C4-2B (cell line): ENCODE results near the gene A1CF.

Experiments
- H3K27ac ChIP-seq: fragments of 450-650 bp; 2 replicates; pipeline ENCODE4 v1.5.1; 2017
- CTCF ChIP-seq: fragments of 450-650 bp; conservative IDR thresholded peaks from 2 replicates; pipeline ENCODE4 v1.5.1; 2017; ENCODE audit warnings: mild to moderate bottlenecking
- ZFX ChIP-seq: fragments of 450-650 bp; IDR thresholded peaks from 2 replicates; pipeline ENCODE4 v1.6.1; 2017

The A1CF gene

GRCh38 chr10:50807851-50808776, 77.3 kb downstream of the A1CF start:
- TF ChIP-seq ZFX, result no peak
- no peak for TF ChIP-seq CTCF
- no peak overlapping the region for H3K27ac ChIP-seq

DNA sequence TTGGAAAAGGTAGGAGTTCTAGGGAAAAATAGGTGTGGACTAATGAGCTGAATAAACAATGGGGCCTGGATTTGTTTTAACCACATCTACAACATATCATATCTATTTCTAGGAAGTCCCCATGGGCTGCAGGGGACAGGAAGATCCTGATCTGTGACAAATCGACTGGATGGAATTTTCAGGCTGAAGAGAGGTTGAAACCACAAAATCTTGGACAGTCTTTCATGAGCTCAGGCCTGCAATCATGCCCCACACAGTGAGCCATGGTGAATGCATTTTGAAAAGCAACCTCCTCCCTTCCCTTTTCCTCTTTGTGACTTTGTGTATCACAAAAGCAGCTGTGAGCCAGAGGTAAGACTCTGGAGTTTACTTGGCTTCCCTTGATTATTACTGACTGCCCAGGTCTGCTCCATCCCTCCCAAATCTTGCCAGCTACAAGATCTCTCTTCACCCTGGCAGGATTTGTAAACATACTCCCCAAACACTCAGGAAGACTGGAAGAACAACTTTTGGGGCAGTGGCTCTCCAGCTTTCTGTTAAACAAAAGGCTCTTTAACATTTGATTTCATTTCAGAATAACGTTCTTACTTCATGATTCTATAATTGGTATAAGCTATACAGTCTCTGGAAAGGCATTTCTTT, 79.3 kb downstream of the A1CF start:
- TF ChIP-seq ZFX, result no peak
- no peak for TF ChIP-seq CTCF

DNA sequence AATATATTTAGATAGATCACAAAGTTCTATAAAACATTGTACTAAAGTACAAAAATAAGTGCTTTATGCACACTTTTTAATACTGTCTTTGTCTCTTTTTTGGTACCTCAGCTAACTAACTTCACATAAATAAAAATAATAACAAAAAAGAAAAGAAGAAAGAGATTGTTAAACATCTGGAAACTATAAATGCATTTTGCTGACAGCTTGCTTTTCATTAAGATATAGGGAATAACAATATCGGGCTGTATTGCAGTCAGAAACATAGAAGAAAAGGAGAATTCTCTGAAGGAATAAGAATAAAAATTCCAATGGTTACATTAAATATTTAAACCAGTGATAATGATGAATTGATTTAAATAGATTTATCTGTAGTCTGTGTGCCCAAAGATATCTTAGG, 85.8 kb downstream of the A1CF start:
- TF ChIP-seq CTCF (no peak), ZFX (no peak)

More for the DNA sequence above, 79.3 kb downstream of the A1CF start:
- H3K27ac ChIP-seq, result no peak overlapping the region

GRCh38 chr10:50798297-50798696, 87.1 kb downstream of the A1CF start:
- no peak for TF ChIP-seq CTCF
- no peak for TF ChIP-seq ZFX
- no peak overlapping the region for H3K27ac ChIP-seq

More for the DNA sequence above, 85.8 kb downstream of the A1CF start:
- no peak overlapping the region for H3K27ac ChIP-seq

- H3K27ac ChIP-seq, result no peak overlapping the region
- no peak for TF ChIP-seq CTCF
- no peak for TF ChIP-seq ZFX
These were observed 88.7 kb downstream of the A1CF start for GRCh38 chr10:50796693-50797092.

- no peak overlapping the region for H3K27ac ChIP-seq
- TF ChIP-seq ZFX, result no peak
- no peak for TF ChIP-seq CTCF
These were observed 90.9 kb downstream of the A1CF start for GRCh38 chr10:50794490-50794889.
